Measurements from ENCODE around the gene GCA.

DNA sequence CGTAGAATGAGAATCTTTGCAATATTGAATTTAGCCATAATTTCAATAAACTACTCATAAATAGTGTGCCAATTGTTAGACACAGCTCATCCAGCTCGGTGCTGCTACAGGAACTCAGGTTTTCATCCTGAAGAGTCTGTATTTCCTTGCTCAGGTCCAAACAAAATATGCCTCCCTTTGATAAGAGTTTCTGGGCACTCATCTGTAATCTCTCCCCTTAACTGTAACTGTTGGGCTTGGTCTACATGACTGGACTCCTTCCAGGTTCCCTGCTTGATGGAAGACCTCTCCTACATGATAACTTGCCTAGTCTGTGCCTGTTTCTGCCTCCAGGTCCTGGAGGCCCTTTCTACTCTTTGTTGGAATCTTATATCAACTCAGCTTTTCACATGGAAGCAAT is 57.9 kb downstream of the GCA start:
- TF ChIP-seq CTCF (IDR thresholded peaks at IDR 0.05; ENCODE audit: borderline replicate concordance, extremely low read depth, low read length, poor library complexity, severe bottlenecking) (no peak), EZH2 (IDR thresholded peaks at IDR 0.05; ENCODE audit: borderline replicate concordance, low read depth, low read length, severe bottlenecking) (no peak)
